Measurements from ENCODE around the gene OTOG. TPM values are rescaled to one million over a fixed set of nuclear protein-coding genes. Genes with fewer than 3 reads are reported as not detected.

OTOG gene
- total RNA-seq, 6 experiments from 2014 or later, result not detected

DNA sequence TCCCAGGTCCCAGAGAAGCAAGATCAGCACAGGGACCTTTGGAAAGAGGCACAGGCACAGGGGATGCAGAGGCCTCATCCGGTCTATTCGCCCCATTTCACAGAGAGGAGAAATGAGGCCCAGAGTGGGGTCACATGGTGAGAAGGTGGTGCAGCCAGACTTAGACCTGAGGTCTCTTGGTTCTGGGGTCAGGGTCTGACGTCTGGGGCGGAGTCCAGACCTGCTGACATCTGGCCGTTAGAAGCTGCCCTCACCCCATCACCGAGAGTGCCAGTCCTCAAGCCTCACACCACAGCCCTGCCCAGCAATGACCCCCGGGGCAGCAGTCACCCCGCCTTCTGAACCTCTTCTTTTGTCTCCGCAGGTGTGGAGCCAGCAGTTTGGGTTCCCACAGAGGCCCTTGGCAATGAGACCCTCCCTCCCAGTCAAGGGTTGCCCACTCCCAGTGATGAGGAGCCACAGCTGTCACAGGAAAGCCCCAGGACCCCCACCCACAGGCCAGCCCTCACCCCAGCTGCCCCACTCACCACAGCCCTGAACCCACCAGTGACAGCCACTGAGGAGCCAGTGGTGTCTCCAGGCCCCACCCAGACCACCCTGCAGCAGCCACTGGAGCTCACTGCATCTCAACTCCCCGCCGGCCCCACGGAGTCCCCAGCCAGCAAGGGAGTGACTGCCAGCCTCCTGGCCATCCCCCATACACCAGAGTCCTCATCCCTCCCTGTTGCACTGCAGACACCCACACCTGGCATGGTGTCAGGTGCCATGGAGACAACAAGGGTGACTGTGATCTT is 62.4 kb downstream of the OTOG start:
- TF ChIP-seq, protein P1, sequence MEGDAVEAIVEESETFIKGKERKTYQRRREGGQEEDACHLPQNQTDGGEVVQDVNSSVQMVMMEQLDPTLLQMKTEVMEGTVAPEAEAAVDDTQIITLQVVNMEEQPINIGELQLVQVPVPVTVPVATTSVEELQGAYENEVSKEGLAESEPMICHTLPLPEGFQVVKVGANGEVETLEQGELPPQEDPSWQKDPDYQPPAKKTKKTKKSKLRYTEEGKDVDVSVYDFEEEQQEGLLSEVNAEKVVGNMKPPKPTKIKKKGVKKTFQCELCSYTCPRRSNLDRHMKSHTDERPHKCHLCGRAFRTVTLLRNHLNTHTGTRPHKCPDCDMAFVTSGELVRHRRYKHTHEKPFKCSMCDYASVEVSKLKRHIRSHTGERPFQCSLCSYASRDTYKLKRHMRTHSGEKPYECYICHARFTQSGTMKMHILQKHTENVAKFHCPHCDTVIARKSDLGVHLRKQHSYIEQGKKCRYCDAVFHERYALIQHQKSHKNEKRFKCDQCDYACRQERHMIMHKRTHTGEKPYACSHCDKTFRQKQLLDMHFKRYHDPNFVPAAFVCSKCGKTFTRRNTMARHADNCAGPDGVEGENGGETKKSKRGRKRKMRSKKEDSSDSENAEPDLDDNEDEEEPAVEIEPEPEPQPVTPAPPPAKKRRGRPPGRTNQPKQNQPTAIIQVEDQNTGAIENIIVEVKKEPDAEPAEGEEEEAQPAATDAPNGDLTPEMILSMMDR (IDR thresholded peaks at IDR 0.05), result no peak
- H3K27me3 Mint-ChIP-seq (ENCODE audit: insufficient read depth), result peaks cover 12% of the 10 kb centered on the region
- no peak for DNase-seq

DNA sequence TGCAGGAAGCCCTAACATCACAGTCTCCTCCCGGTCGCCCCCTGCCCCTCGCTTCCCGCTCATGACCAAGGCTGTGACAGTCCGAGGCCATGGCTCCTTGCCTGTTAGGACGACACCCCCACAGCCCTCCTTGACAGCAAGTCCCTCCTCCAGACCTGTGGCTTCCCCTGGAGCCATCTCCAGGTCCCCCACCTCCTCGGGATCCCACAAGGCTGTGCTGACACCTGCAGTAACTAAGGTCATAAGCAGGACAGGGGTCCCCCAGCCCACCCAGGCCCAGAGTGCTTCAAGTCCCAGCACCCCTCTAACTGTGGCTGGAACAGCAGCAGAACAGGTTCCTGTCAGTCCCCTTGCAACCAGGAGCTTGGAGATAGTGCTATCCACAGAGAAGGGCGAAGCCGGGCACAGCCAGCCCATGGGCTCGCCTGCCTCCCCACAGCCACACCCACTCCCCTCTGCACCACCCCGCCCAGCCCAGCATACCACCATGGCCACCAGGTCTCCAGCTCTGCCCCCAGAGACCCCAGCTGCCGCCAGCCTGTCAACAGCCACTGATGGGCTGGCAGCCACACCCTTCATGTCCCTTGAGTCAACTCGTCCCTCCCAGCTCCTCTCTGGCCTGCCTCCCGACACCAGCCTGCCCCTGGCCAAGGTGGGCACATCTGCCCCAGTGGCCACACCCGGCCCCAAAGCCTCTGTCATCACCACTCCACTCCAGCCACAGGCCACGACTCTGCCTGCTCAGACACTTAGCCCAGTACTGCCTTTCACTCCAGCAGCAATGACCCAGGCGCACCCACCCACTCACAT is 63.2 kb downstream of the OTOG start:
- TF ChIP-seq, protein P1 (IDR thresholded peaks at IDR 0.05), result no peak
- DNase-seq, result no peak
- no peak overlapping the region for H3K27ac Mint-ChIP-seq
- no peak overlapping the region for H3K4me3 Mint-ChIP-seq
- no peaks in the 10 kb centered on the region for H3K4me1 Mint-ChIP-seq (ENCODE audit: low read depth)
- H3K9me3 Mint-ChIP-seq, result no peaks in the 10 kb centered on the region
- peaks cover 14% of the 10 kb centered on the region for H3K27me3 Mint-ChIP-seq (ENCODE audit: insufficient read depth)
- H3K36me3 Mint-ChIP-seq (ENCODE audit: low read depth), result no peaks in the 10 kb centered on the region

More for the DNA sequence above, 62.4 kb downstream of the OTOG start:
- no peaks in the 10 kb centered on the region for H3K9me3 Mint-ChIP-seq
- no peaks in the 10 kb centered on the region for H3K4me1 Mint-ChIP-seq (ENCODE audit: low read depth)
- H3K36me3 Mint-ChIP-seq (ENCODE audit: low read depth), result no peaks in the 10 kb centered on the region
- H3K27ac Mint-ChIP-seq, result no peak overlapping the region
- H3K4me3 Mint-ChIP-seq, result no peak overlapping the region

- DNase-seq, result no peak
- Mint-ChIP-seq H3K4me3 (no peak overlapping the region), H3K27me3 (ENCODE audit: insufficient read depth) (peaks cover 19% of the 10 kb centered on the region), H3K36me3 (ENCODE audit: low read depth) (no peaks in the 10 kb centered on the region), H3K9me3 (no peaks in the 10 kb centered on the region), H3K4me1 (ENCODE audit: low read depth) (no peaks in the 10 kb centered on the region), H3K27ac (no peak overlapping the region)
- TF ChIP-seq, protein P1 (IDR thresholded peaks at IDR 0.05), result no peak
Observed at GRCh38 chr11:17611049-17611448, 64.0 kb downstream of the OTOG start.

DNA sequence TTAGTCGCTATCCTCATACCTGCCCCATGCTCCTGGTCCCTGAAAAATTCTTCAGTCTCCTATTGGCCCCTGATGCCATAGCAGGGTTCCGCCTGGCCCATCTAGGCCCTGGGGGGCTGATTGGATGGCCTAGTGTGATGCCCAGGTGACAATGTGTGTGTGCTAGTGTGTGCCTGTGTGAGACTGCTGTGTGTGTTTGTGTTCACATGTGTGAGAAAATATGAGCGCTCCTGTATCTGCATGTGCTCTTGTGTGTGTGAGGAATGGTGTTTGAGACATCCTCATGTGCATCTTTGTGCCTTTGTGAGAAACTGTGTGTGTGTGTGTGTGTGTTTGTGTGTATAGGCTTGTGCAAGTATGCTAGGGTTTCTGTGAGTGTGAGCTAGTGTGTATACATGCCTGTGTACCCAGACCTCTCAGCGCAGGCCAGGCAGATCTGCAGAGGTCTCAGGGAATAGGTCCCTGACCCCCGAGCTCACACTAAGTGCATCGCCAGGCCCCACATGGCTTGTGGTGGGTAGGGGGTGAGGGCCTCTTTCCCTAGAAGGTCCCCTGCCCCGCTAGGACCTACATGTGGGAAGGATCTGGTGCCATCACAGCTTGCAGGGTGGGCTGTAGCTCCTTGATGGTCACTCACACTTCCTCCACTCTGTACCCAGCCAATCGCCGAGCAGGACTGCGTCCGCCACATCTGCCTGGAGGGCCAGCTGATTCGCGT is 64.6 kb downstream of the OTOG start:
- H3K4me1 Mint-ChIP-seq (ENCODE audit: low read depth), result no peaks in the 10 kb centered on the region
- TF ChIP-seq, protein P1 (IDR thresholded peaks at IDR 0.05), result no peak
- no peaks in the 10 kb centered on the region for H3K9me3 Mint-ChIP-seq
- no peak overlapping the region for H3K27ac Mint-ChIP-seq
- H3K27me3 Mint-ChIP-seq (ENCODE audit: insufficient read depth), result peaks cover 15% of the 10 kb centered on the region
- no peaks in the 10 kb centered on the region for H3K36me3 Mint-ChIP-seq (ENCODE audit: low read depth)
- H3K4me3 Mint-ChIP-seq, result no peak overlapping the region
- no peak for DNase-seq

Measured in HFFc6 (cell line).